ENCODE measurements around the gene OR4N5.
"Not testable (repeated sequence)": the region's sequence is repeated elsewhere in the genome, so short reads cannot be mapped to it uniquely, and the experiment has no call there.

Gene OR4N5, protein sequence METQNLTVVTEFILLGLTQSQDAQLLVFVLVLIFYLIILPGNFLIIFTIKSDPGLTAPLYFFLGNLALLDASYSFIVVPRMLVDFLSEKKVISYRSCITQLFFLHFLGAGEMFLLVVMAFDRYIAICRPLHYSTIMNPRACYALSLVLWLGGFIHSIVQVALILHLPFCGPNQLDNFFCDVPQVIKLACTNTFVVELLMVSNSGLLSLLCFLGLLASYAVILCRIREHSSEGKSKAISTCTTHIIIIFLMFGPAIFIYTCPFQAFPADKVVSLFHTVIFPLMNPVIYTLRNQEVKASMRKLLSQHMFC
- total RNA-seq = 0 reads per million in 3 experiments

DNA sequence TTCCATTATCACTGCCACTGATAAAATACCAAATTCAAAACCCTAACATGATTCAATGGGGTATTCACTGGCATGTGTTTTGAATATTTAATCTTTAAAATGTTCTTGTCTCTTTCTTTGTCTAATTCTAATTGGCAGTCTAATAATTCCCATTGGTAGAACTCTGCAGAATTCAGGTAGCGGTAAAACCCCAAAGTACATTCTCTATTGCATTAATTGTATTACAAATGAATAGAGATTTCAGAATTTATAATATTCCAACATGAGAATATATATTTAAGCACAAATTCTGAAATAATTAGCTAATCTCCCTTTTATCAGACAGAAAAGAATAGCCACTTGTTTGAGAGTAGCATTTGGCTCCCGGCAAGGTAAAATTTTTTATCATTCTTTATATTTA lies at the start of gene OR4N5:
Gene OR4N5 (plus strand): TSS at position 301 of the 400 bp plus-strand sequence. CDS start 4,916 bp downstream, outside the sequence.
- DNase-seq = no peak

DNA sequence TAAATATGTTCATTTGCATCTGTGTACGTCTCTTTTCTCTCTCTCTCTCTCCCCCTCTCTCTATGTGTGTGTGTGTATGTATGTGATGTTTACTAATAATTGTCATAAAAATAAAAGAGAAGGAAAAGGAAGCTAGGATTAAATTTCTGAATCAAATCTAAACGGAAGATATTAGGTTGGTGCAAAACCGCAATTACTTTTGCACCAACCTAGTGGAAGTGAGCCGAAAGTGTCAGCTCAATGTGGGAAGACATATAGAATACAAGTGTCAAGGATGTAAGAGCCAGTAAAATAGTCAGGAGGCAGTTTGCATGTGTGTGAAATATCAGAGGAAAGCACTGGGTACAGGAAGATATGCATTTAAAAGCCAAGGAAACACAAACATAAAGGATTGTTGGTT lies 46.6 kb upstream of the OR4N5 start:
- no peak for DNase-seq

DNA sequence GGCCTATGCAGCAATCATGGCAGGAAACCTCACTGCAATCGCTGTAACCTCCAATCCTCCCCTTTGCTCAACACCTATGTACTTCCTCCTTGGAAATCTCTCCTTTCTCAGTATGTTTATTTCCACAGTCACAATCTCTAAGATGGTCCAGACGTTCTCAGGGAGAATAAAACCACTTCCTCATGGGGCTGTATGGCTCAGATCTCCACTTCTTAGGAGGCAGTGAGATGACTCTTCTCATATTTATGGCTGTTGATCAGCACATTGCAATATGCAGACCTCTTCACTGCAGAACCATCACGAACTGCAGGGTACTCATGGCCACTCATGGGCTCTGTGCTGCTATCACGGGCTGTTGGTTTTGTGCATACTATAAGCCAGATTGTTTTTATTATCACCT lies 45.2 kb upstream of the OR4N5 start:
- no peak for DNase-seq

DNA sequence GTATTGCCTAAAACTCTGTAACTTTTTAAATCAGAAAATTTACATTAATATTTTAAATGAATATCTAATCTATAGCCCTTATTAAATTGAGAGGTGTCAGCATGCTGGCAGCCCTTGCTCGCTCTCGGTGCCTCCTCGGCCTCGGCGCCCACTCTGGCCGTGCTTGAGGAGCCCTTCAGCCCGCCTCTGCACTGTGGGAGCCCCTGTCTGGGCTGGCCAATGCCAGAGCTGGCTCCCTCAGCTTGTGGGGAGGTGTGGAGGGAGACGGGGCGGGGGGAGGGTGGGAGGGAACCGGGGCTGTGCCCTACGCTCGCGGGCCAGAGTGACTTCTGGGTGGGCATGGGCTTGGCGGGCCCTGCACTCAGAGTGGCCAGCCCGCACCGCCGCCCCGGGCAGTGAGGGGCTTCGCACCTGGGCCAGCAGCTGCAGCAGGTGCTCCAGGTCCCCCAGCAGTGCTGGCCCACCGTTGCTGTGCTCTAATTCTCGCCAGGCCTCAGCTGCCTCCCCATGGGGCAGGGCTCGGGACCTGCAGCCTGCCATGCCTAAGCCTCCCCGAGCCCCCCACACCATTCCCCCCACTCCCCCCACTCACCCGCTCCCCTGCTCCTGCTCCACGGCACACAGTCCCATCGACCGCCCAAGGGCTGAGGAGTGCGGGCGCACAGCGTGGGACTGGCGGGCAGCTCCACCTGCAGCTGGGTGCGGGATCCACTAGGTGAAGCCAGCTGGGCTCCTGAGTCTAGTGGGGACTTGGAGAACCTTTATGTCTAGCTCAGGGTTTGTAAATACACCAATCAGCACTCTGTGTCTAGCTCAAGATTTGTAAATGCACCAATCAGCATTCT lies 39.5 kb upstream of the OR4N5 start:
- DNase-seq = not testable (repeated sequence)

DNA sequence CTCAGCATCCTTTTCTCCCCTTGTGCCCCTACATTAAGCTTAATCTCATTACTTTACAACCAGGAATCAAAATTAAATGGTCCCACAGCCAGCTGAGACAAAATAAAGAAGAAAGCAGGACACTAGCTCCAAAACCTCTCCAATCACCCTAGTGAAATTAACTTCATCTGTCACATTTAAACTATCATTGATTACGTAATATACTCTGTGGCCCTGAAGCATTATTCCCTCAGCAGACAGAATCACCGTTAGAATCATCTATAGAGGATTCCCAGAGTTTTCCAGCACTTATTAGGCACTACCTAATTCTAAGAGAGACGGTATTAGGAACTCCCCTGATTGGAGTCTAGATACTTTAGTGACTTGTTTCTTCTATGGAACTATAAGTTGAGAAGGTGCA lies 28.2 kb upstream of the OR4N5 start, which contains the start of gene OR4K17:
Gene OR4K17 (plus strand): TSS at position 302 of the 400 bp plus-strand sequence. CDS start 6,761 bp downstream, outside the sequence.
- DNase-seq = no peak

DNA sequence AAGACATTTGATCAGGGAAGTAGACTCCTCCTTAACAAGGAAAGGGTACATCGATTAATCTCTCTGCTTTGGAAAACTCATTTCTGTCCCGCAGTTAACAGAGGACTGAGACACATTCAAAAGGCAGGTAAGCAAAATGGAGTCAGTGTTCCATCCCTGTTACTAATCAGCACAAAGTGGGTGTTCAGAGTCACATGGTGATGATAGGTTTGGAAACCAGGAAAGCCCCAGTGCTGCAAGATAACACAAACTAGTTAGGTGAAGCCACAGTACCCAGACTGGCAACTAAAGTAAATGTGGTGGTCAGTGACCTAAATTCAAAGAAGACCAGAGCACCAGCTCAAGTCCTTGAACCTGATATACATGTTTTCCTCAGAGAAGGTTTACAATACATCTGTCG lies 26.3 kb upstream of the OR4N5 start:
- no peak for DNase-seq

DNA sequence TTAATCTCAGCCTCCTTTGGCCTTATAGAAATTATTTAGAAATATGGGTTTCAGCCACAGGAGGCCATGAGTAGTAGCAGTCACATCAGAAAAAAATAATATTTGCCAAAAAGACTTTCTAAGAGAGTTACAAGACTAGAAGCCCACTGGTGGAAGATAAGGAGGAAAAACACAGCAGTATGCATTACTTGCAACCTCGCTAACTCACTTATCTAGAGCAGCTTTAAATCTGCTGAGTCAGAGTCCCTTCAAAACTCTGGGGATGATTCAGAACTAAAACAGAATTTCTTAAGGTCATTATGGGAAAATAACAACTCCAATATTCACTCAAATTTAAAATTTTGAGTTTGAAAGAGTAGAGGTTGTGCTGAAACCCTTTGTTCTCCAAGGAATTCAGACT lies 21.9 kb upstream of the OR4N5 start:
- DNase-seq = no peak

DNA sequence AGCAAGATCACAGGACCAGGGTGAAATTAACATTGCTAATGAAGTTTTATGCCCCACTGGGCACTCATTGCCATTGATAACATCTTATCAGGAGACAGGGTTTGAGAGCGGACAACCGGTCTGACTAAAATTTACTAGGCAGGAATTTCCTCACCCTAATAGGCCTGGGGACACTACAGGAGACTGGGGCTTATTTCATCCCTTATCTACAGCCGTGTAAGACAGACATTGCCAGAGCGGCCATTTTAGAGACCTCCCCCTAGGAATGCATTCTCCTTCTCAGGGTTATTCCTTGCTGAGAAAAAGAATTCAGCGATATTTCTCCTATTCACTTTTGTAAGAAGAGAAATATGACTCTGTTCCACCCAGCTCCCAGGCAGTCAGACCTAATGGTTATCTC lies 19.8 kb upstream of the OR4N5 start:
- no peak for DNase-seq

DNA sequence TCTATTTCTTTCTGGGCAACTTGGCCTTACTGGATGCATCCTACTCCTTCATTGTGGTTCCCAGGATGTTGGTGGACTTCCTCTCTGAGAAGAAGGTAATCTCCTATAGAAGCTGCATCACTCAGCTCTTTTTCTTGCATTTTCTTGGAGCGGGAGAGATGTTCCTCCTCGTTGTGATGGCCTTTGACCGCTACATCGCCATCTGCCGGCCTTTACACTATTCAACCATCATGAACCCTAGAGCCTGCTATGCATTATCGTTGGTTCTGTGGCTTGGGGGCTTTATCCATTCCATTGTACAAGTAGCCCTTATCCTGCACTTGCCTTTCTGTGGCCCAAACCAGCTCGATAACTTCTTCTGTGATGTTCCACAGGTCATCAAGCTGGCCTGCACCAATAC lies 5.3 kb downstream of the OR4N5 start:
- no peak for DNase-seq

DNA sequence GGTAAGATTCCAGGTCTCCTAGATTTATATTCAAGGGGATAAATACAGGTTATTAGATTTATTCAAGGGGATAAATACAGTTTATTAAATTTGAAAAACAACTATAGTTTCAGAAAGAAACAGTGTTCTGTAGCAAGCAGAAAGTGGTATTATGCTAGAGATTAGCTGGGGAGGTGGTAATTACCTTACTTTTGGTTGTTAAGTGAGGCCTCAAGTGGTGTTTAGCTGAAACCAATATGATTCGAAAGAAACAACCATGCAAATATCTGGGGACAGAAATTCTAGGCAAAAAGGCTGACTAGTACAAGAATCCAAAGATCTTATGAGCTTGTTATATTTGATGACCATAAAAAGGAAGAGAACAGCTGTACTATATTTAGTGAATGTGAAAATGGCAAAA lies 6.2 kb downstream of the OR4N5 start:
- no peak for DNase-seq

DNA sequence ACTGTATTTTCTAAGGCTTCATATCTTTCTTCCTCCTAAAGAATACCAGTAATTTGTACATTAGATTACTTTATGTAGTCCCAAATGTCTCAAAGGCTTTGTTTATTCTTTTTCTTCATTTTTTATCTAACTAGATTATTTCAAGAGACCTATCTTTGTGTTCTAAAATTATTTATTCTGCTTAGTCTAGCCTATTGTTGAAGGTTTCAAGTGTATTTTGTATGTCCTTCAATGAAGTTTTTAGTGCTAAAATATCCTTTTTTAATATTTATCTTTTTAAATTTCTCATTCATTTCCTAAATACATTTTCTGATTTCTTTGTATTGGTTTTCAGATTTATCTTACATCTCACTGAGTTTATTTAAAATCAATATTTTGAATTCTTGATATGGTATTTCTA lies 25.8 kb downstream of the OR4N5 start:
- DNase-seq = no peak

DNA sequence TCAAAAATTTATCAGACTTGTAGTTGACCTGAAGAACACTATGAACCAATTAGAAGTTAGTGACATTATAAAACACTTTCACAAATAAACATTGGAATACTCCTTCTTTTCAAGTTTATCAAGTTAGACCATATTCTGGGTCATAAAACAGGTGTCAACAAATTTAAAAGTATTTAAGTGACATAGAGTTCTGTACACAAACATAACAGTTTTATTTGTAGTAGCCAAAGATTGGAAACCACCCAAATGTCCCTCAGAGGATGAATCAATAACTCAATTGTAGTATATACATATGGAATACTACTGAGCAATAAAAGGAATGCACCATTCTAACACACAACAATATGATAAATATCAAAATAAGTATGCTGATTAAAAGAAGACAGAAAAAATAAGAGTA lies 28.5 kb downstream of the OR4N5 start:
- no peak for DNase-seq

DNA sequence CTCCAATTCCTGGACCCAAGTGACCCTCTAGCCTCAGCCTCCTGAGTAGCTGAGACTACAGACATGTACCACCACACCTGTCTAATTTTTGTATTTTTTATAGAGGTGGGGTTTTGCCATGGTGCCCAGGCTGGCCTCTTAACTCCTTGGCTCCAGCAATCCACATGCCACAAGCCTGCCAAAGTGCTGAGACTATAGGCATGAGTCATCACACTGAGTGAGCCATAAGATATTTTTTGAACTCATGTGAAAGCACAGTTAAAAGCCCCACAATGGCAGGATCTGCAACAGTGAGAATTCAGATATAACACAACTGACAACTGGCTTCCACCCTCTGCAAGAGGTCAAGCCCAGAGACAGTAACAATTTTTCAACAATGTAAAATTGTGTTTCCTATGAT lies 31.2 kb downstream of the OR4N5 start:
- not testable (repeated sequence) for DNase-seq

DNA sequence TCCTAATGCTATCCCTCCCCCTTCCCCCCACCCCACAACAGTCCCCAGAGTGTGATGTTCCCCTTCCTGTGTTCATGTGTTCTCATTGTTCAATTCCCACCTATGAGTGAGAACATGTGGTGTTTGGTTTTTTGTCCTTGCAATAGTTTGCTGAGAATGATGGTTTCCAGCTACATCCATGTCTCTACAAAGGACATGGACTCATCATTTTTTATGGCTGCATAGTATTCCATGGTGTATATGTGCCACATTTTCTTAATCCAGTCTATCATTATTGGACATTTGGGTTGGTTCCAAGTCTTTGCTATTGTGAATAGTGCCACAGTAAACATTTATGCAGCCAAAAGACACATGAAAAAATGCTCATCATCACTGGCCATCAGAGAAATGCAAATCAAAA lies 35.6 kb downstream of the OR4N5 start:
- DNase-seq = not testable (repeated sequence)

DNA sequence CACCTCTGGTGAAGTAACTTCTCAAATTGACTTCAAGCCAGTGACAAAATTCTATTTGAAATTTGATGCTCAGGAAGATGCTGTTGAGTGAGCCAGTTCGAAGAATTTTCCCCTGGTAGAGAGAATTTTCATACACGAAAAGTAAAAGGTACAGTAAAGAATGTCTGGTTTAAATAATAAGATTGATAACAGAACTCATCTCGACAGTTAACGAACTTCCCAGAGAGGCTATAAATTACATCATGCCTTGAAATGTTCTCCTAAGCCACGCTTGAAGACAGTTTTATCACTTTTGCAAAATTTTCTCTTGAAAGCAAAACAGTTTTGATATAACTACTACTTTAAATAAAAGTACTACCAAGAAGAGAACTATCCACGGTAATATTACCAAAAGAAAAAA lies 37.7 kb downstream of the OR4N5 start:
- no peak for DNase-seq

DNA sequence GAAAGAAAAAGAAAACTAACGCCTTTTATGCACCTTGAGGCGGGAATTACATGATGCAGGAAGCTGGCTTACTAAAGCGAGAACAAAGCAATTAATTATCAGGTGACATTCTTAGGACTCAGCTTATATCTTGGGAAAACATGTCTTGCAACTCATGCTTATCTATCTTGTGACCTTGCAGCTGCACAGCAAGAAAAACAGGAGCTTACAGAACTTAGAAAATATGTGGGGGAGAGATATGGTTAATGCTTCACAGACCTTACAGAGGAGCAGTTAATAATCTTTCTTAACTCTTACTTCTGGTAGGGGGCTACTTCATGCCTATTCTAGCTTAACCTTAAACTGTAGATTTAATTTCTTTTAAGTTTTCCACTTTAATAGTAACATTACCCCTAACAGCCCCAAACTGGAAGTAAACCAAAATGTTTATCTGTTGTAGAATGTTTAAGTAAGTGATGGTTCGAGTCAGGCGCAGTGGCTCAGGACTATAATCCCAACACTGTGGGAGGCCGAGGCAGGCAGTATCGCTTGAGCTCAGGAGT lies 38.9 kb downstream of the OR4N5 start:
- DNase-seq = no peak

DNA sequence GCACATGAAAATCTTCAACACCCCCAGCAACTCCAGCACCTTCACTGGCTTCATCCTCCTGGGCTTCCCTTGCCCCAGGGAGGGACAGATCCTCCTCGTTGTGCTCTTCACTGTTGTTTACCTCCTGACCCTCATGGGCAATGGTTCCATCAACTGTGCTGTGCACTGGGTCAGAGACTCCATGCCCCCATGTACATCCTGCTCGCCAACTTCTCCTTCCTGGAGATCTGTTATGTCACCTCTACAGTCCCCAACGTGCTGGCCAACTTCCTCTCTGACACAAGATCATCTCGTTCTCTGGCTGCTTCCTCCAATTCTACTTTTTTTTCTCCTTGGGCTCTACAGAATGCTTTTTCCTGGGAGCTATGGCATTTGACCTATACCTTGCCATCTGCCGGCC lies 40.6 kb downstream of the OR4N5 start:
- no peak for DNase-seq

DNA sequence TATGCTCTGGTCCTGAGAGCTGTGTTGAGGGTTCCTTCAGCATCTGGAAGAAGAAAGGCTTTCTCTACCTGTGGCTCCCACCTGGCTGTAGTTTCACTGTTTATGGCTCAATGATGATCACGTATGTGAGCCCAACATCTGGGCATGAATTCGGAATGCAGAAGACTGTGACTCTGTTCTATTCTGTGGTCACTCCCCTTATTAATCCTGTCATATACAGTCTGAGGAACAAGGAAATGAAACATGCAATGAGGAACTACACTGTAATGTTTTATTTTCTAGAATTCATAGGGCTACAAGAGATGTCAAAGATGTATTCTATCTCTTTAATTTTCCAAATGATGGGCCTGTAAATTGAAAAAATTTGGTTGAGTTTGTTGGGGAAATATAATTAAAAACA lies 41.3 kb downstream of the OR4N5 start:
- DNase-seq = no peak

DNA sequence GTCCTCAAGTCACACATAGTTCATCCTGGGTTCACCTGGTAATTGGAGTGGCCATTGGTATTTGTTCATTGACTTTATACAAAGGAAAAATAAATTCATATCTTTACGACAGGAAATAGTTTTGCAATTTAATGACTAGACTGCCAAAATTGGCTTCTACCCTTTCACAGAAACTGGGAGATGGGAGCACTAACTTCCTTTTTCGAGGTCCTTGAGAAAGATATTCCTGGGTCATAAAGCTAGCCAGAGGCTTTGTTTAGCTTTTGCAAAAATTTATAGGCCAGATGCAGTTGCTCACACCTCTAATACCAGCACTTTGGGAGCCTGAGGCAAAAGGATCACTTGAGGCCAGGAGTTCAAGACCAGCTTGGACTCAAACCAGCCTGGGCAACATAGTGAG lies 41.9 kb downstream of the OR4N5 start:
- DNase-seq = no peak

DNA sequence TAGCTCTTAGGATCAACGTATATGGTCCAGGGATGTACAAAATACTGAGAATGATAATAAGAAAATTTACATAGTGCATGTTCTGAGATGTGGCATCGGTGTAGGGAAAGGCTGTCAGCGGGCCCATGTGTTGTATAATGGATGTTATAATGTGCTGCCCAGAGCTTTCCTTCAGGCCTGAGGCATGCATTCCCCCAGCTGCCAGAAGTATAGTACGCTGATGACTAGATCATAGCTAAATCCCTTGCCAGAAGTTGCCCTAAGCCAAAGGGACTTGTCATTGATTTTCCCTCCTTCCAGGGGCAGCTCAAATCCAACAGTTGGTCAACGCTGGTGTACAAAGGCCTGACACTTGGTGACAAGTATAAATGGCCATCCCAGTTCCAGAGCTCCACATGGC lies 45.6 kb downstream of the OR4N5 start:
- DNase-seq = no peak

DNA sequence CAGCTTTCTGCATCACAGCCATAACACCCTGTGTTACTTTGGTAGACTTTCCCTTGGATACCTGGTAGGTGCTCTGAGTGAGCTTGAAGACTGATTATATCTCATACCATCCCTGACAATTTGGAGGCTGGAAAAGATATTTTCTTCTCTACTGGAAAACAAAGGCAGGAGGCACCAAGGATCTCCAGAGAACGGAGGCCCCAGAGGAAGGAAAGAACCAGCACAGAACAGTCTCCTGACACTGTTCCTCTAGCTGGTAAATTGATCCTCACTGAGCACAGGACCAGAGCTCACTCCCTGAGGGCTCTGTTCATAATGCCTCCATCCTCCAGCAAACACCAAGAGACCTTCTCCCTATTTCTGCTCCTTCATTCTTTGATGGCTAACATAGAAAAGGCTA lies 52.0 kb downstream of the OR4N5 start, which contains the start of gene OR11G2:
Gene OR11G2 (plus strand): TSS at position 301 of the 400 bp plus-strand sequence. CDS start 6,542 bp downstream, outside the sequence.
- no peak for DNase-seq

DNA sequence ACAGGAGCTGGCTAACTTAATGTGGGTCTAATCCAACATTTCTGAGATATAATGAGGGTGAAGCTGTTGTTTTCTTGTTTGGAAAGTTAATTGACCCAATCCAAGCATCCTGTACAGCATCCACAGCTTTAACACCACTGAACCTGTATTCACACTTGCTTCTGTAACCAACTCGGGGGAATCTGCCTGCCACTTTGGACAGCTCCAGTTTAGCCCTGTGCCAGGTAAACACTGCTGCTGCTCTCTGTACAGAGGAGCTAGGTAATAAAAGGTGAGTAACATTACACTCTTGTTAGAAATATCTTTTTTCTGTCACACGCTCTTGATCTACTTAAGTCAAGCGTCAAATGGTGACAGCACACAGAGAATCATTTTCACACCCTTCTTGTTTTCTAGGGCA lies 52.8 kb downstream of the OR4N5 start:
- DNase-seq = no peak

DNA sequence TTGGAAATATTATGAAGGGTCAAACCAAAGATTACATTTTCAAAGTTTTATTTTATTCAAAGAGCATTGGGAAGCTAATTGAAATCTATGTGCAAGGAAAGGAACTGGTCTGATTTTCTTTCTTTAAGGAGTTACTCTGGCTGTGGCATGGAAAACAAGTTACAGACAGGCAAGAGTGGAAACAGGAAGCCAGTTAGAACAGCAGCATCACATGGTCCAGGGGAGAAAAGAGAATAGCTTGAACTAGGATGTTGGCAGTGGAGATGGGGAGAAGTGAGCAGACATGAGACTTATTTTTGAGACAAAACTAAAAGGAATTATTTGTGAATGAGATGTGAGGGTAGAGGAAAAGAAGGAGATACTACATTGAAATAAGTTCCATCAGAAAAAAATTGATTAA lies 55.5 kb downstream of the OR4N5 start:
- no peak for DNase-seq

Data from central memory CD4-positive, alpha-beta T cell (primary cell).